ENCODE measurements around the gene KRT74. TPM values are rescaled to one million over a fixed set of nuclear protein-coding genes. Genes with fewer than 3 reads are reported as not detected.

KRT74 gene
- total and polyA plus RNA-seq, 9 of the 15 experiments (the other 6 are each of a cell fraction or from before 2014, with no cell fraction given), result not detected

GRCh38 chr12:52561880-52562449 lies 11.7 kb downstream of the KRT74 start:
- no peaks in the 10 kb centered on the region for H4K20me1 ChIP-seq (replicated peaks; ENCODE audit: control insufficient read depth, insufficient read depth, low read length)
- TF ChIP-seq MXI1 (IDR thresholded peaks at IDR 0.05; ENCODE audit: low read depth, low read length) (no peak), ZEB2 (IDR thresholded peaks at IDR 0.05) (no peak), DEAF1 (CRISPR knock-in tag; IDR thresholded peaks at IDR 0.05) (no peak), CTCF (IDR thresholded peaks at IDR 0.05 in 2 of 3, conservative IDR thresholded peaks at IDR 0.05 in 1 of 3; ENCODE audit: insufficient read depth in 2 of 3, low read depth in 1 of 3, low read length in 3 of 3) (peak; percentile 25 to 38 (median 35); a peak in 2 of 6 replicates), MYC (IDR thresholded peaks at IDR 0.05; ENCODE audit: low read depth, low read length) (no peak), MYC (CRISPR knock-in tag; IDR thresholded peaks at IDR 0.05; ENCODE audit: borderline replicate concordance, low read depth) (no peak), RAD21 (CRISPR knock-in tag; conservative IDR thresholded peaks at IDR 0.05 in 1 of 2, IDR thresholded peaks at IDR 0.05 in 1 of 2) (peak in 1 of 2 experiments; percentile 32; a peak in 1 of 4 replicates)
- in situ Hi-C loops (cut with MboI) (no loop called here), intact Hi-C loops (cut with micrococcal nuclease) (no loop called here)
- H2AFZ ChIP-seq (ENCODE audit: low read depth, low read length), result no peak overlapping the region
- FAIRE-seq (peak; percentile 26), ATAC-seq (peak; percentile 59; the same call in 2 of the 3 replicates), DNase-seq (ENCODE audit: extremely low read depth in 1 of 4, low spot score in 3 of 4) (peak; percentile 6 to 24 (median 19))
- H3K27me3 ChIP-seq (ENCODE audit: control insufficient read depth in 2 of 2, insufficient read depth in 2 of 2, low read length in 2 of 2), result peaks cover 3 to 36% of the 10 kb centered on the region in 2 experiments; a peak in 2 of 5 replicates
- CTCF ChIA-PET (ENCODE audit: low intra/inter-chr PET ratio), result no interaction called here
- no peak overlapping the region for H3K4me3 ChIP-seq
- H3K4me2 ChIP-seq (ENCODE audit: insufficient read depth, low read length), result no peak overlapping the region
- H3K79me2 ChIP-seq (ENCODE audit: control insufficient read depth, insufficient read depth, low read length), result no peaks in the 10 kb centered on the region
- H3K27ac ChIP-seq (ENCODE audit: extremely low read depth, low read depth, low read length), result no peak overlapping the region
- no peaks in the 10 kb centered on the region for H3K9me3 ChIP-seq (replicated peaks; ENCODE audit: control insufficient read depth, insufficient read depth, low read depth, low read length)
- POLR2A ChIA-PET, result interaction anchor here (0.8 to 1.0 kb wide), 2 partner anchors 147 to 320 kb away, joined by 3 to 4 read pairs; no protein-coding TSS in a partner anchor
- H3K9ac ChIP-seq (ENCODE audit: insufficient read depth in 1 of 2, low read depth in 2 of 2, low read length in 2 of 2), result no peak overlapping the region
- no TSS peak for BruUV-seq (replicated peaks)
- H3K9me1 ChIP-seq (ENCODE audit: control insufficient read depth, insufficient read depth, low read length), result peaks cover 3% of the 10 kb centered on the region
- peaks cover 0 to 3% of the 10 kb centered on the region in 2 experiments; a peak in 1 of 5 replicates for H3K4me1 ChIP-seq (replicated peaks in 1 of 2; ENCODE audit: control insufficient read depth in 2 of 2, insufficient read depth in 2 of 2, low read length in 2 of 2)
- no peaks in the 10 kb centered on the region for H3K36me3 ChIP-seq (ENCODE audit: control insufficient read depth, insufficient read depth, low read length)
- WGBS (ENCODE audit: insufficient coverage, low coverage, missing lambda C conversion rate), result 3% methylated on average over 3 of the region's 3 CpGs
